ENCODE data around the gene TBC1D2B.

Gene TBC1D2B

GRCh38 chr15:78090422-78091063, 13.0 kb upstream of the TBC1D2B start:
- Histone ChIP-seq H3K36me3 (ENCODE audit: low read length) (no peaks in the 10 kb centered on the region), H3K27me3 (ENCODE audit: low read length) (peaks cover 3% of the 10 kb centered on the region; the same call in 1 of the 2 replicates), H4K20me1 (ENCODE audit: low read depth, low read length) (no peaks in the 10 kb centered on the region), H2AFZ (ENCODE audit: low read depth, low read length, severe bottlenecking) (no peak overlapping the region), H3K9ac (ENCODE audit: low read length) (no peak overlapping the region), H3K9me3 (ENCODE audit: insufficient read depth, low read length) (no peaks in the 10 kb centered on the region), H3F3A (ENCODE audit: insufficient read depth) (no peaks in the 10 kb centered on the region), H3K4me3 (ENCODE audit: insufficient read depth, low read length, poor library complexity, severe bottlenecking) (no peak overlapping the region), H3K9me2 (replicated peaks; ENCODE audit: insufficient read depth, low read length) (no peaks in the 10 kb centered on the region), H3K4me2 (ENCODE audit: low read depth, low read length, poor library complexity, severe bottlenecking) (no peak overlapping the region), H3K79me2 (ENCODE audit: insufficient read depth, low read length) (no peaks in the 10 kb centered on the region), H3K27ac (ENCODE audit: low read depth, low read length) (no peak overlapping the region)
- TF ChIP-seq CTCF (IDR thresholded peaks at IDR 0.05; ENCODE audit: insufficient read depth, low read length, poor library complexity, severe bottlenecking) (no peak), EZH2phosphoT487 (conservative IDR thresholded peaks at IDR 0.05; ENCODE audit: low read length) (no peak)

GRCh38 chr15:78088773-78089080, 11.2 kb upstream of the TBC1D2B start:
- H4K20me1 ChIP-seq (ENCODE audit: low read depth, low read length): no peaks in the 10 kb centered on the region
- no peak overlapping the region for H3K4me2 ChIP-seq (ENCODE audit: low read depth, low read length, poor library complexity, severe bottlenecking)
- no peaks in the 10 kb centered on the region for H3K9me3 ChIP-seq (ENCODE audit: insufficient read depth, low read length)
- H3K27me3 ChIP-seq (ENCODE audit: low read length): peaks cover 3% of the 10 kb centered on the region; the same call in 1 of the 2 replicates
- H3K9me2 ChIP-seq (replicated peaks; ENCODE audit: insufficient read depth, low read length): no peaks in the 10 kb centered on the region
- H3K27ac ChIP-seq (ENCODE audit: low read depth, low read length): no peak overlapping the region
- no peak overlapping the region for H3K9ac ChIP-seq (ENCODE audit: low read length)
- H3K36me3 ChIP-seq (ENCODE audit: low read length): no peaks in the 10 kb centered on the region
- no peaks in the 10 kb centered on the region for H3F3A ChIP-seq (ENCODE audit: insufficient read depth)
- H3K4me3 ChIP-seq (ENCODE audit: insufficient read depth, low read length, poor library complexity, severe bottlenecking): no peak overlapping the region
- no peak overlapping the region for H2AFZ ChIP-seq (ENCODE audit: low read depth, low read length, severe bottlenecking)
- TF ChIP-seq EZH2phosphoT487 (conservative IDR thresholded peaks at IDR 0.05; ENCODE audit: low read length) (no peak), CTCF (IDR thresholded peaks at IDR 0.05; ENCODE audit: insufficient read depth, low read length, poor library complexity, severe bottlenecking) (no peak)
- H3K79me2 ChIP-seq (ENCODE audit: insufficient read depth, low read length): no peaks in the 10 kb centered on the region

- Histone ChIP-seq H3K9ac (ENCODE audit: low read length) (no peak overlapping the region), H3K27ac (ENCODE audit: low read depth, low read length) (no peak overlapping the region), H3K36me3 (ENCODE audit: low read length) (no peaks in the 10 kb centered on the region), H3K79me2 (ENCODE audit: insufficient read depth, low read length) (no peaks in the 10 kb centered on the region), H2AFZ (ENCODE audit: low read depth, low read length, severe bottlenecking) (no peak overlapping the region), H3K4me2 (ENCODE audit: low read depth, low read length, poor library complexity, severe bottlenecking) (no peak overlapping the region), H3K27me3 (ENCODE audit: low read length) (peaks cover 3% of the 10 kb centered on the region; the same call in 1 of the 2 replicates), H4K20me1 (ENCODE audit: low read depth, low read length) (no peaks in the 10 kb centered on the region), H3K9me2 (replicated peaks; ENCODE audit: insufficient read depth, low read length) (no peaks in the 10 kb centered on the region), H3F3A (ENCODE audit: insufficient read depth) (no peaks in the 10 kb centered on the region), H3K4me3 (ENCODE audit: insufficient read depth, low read length, poor library complexity, severe bottlenecking) (no peak overlapping the region), H3K9me3 (ENCODE audit: insufficient read depth, low read length) (no peaks in the 10 kb centered on the region)
- TF ChIP-seq CTCF (IDR thresholded peaks at IDR 0.05; ENCODE audit: insufficient read depth, low read length, poor library complexity, severe bottlenecking) (no peak), EZH2phosphoT487 (conservative IDR thresholded peaks at IDR 0.05; ENCODE audit: low read length) (no peak)
Measured at GRCh38 chr15:78087951-78088772, 10.7 kb upstream of the TBC1D2B start.

Data from SU-DHL-6 (cell line).